HEK293 (cell line): Measurements from ENCODE around the gene SERPINA12.

Source experiments
- CTCF ChIA-PET: fragments of 350-600 bp; formaldehyde crosslinking; extraction: SDS; loops from one replicate; lab custom pipeline; 2021; ENCODE audit warnings: antibody characterized with exemption; lab: Yijun Ruan, JAX
- POLR2A ChIA-PET: fragments of 300-600 bp; formaldehyde crosslinking; extraction: SDS; loops from one replicate; lab custom pipeline; 2020; ENCODE audit warnings: antibody characterized with exemption, inconsistent platforms; lab: Yijun Ruan, JAX
- H3K27ac ChIP-seq: fragments of 200-500 bp; sonication (Bioruptor generic); 2 replicates; pipeline ENCODE4 v1.5.1; 2014; ENCODE audit warnings: low read depth, low read length, control low read depth, inconsistent platforms; ENCODE audit errors: extremely low read depth
- H3K36me3 ChIP-seq, 2 experiments: fragments of 200-500 bp in 1 of 2; sonication (Bioruptor generic) in 1 of 2; 1 replicate in 1 of 2; 2 replicates in 1 of 2; pipeline ENCODE4 v1.5.1; 2014 to 2017; ENCODE audit warnings: inconsistent platforms in 2 of 2, low read length in 2 of 2; ENCODE audit not compliant: control insufficient read depth in 2 of 2, insufficient read depth in 1 of 2
- H3K4me1 ChIP-seq: fragments of 200-500 bp; sonication (Bioruptor generic); 2 replicates; pipeline ENCODE4 v1.5.1; 2014; ENCODE audit warnings: mild to moderate bottlenecking, low read length, inconsistent platforms; ENCODE audit not compliant: control insufficient read depth, insufficient read depth
- H3K4me3 ChIP-seq: 2 replicates; pipeline ENCODE4 v1.5.1; 2011; ENCODE audit warnings: low read depth, mild to moderate bottlenecking, control low read depth, low read length, moderate library complexity
- H3K9me3 ChIP-seq: fragments of 200-500 bp; sonication (Bioruptor generic); 2 replicates; pipeline ENCODE4 v1.5.1; 2014; ENCODE audit warnings: low read depth, low read length, inconsistent platforms; ENCODE audit not compliant: control insufficient read depth, insufficient read depth
- KLF17 ChIP-seq: fragments of 450-650 bp; formaldehyde crosslinking; IDR thresholded peaks from 2 replicates; pipeline ENCODE4 v1.5.1; 2016; ENCODE audit warnings: missing biosample characterization, missing genetic modification characterization
- MZF1 ChIP-seq: fragments of 450-650 bp; formaldehyde crosslinking; IDR thresholded peaks from 2 replicates; pipeline ENCODE4 v1.5.1; 2017; ENCODE audit warnings: missing biosample characterization, missing genetic modification characterization, borderline replicate concordance
- REST ChIP-seq: fragments of 450-650 bp; formaldehyde crosslinking; IDR thresholded peaks from 2 replicates; pipeline ENCODE4 v1.5.1; 2016; ENCODE audit warnings: missing biosample characterization, missing genetic modification characterization
- SETDB1 ChIP-seq: IDR thresholded peaks from one replicate; pipeline ENCODE4 v1.6.1; 2017; ENCODE audit warnings: mild to moderate bottlenecking, low read length, moderate library complexity, mixed read lengths; ENCODE audit not compliant: insufficient read length
- SP2 ChIP-seq: fragments of 450-650 bp; formaldehyde crosslinking; IDR thresholded peaks from 2 replicates; pipeline ENCODE4 v1.5.1; 2016; ENCODE audit warnings: missing biosample characterization, missing genetic modification characterization
- SP7 ChIP-seq: fragments of 450-650 bp; formaldehyde crosslinking; IDR thresholded peaks from 2 replicates; pipeline ENCODE4 v1.5.1; 2016; ENCODE audit warnings: missing biosample characterization, missing genetic modification characterization
- ZBTB1 ChIP-seq: fragments of 450-650 bp; formaldehyde crosslinking; IDR thresholded peaks from 2 replicates; pipeline ENCODE4 v1.5.1; 2016; ENCODE audit warnings: missing biosample characterization, missing genetic modification characterization
- ZFP37 ChIP-seq: fragments of 450-650 bp; formaldehyde crosslinking; IDR thresholded peaks from 2 replicates; pipeline ENCODE4 v1.5.1; 2016; ENCODE audit warnings: missing biosample characterization, missing genetic modification characterization
- ZNF155 ChIP-seq: fragments of 450-650 bp; formaldehyde crosslinking; IDR thresholded peaks from 2 replicates; pipeline ENCODE4 v1.5.1; 2016; ENCODE audit warnings: missing biosample characterization, missing genetic modification characterization
- ZNF174 ChIP-seq: fragments of 450-650 bp; formaldehyde crosslinking; IDR thresholded peaks from 2 replicates; pipeline ENCODE4 v1.5.0; 2017; ENCODE audit warnings: missing biosample characterization, mild to moderate bottlenecking, missing genetic modification characterization
- ZNF221 ChIP-seq: fragments of 450-650 bp; formaldehyde crosslinking; IDR thresholded peaks from 2 replicates; pipeline ENCODE4 v1.5.1; 2017; ENCODE audit warnings: missing biosample characterization, missing genetic modification characterization, borderline replicate concordance
- ZNF311 ChIP-seq: fragments of 450-650 bp; formaldehyde crosslinking; IDR thresholded peaks from 2 replicates; pipeline ENCODE4 v1.5.1; 2017; ENCODE audit warnings: missing biosample characterization, missing genetic modification characterization, borderline replicate concordance
- ZNF37A ChIP-seq: fragments of 450-650 bp; IDR thresholded peaks from 2 replicates; pipeline ENCODE4 v1.5.1; 2018; ENCODE audit warnings: missing biosample characterization, missing genetic modification characterization
- ZNF391 ChIP-seq: fragments of 450-650 bp; formaldehyde crosslinking; IDR thresholded peaks from 2 replicates; pipeline ENCODE4 v1.5.1; 2016; ENCODE audit warnings: low read depth, missing biosample characterization, missing genetic modification characterization, borderline replicate concordance
- ZNF433 ChIP-seq: fragments of 450-650 bp; formaldehyde crosslinking; IDR thresholded peaks from 2 replicates; pipeline ENCODE4 v1.5.1; 2016; ENCODE audit warnings: missing biosample characterization, missing genetic modification characterization, low read depth
- ZNF48 ChIP-seq: fragments of 450-650 bp; formaldehyde crosslinking; IDR thresholded peaks from 2 replicates; pipeline ENCODE4 v1.5.1; 2016; ENCODE audit warnings: missing biosample characterization, missing genetic modification characterization
- ZNF560 ChIP-seq: fragments of 450-650 bp; formaldehyde crosslinking; IDR thresholded peaks from 2 replicates; pipeline ENCODE4 v1.5.1; 2017; ENCODE audit warnings: missing biosample characterization, missing genetic modification characterization, borderline replicate concordance
- ZNF561 ChIP-seq: fragments of 450-650 bp; IDR thresholded peaks from 2 replicates; pipeline ENCODE4 v1.5.1; 2018; ENCODE audit warnings: missing biosample characterization, missing genetic modification characterization, borderline replicate concordance
- ZNF785 ChIP-seq: fragments of 450-650 bp; formaldehyde crosslinking; IDR thresholded peaks from 2 replicates; pipeline ENCODE4 v1.5.1; 2016; ENCODE audit warnings: missing biosample characterization, missing genetic modification characterization
- ZNF791 ChIP-seq: fragments of 450-650 bp; formaldehyde crosslinking; IDR thresholded peaks from 2 replicates; pipeline ENCODE4 v1.5.1; 2016; ENCODE audit warnings: missing biosample characterization, missing genetic modification characterization
- ZNF843 ChIP-seq: fragments of 450-650 bp; formaldehyde crosslinking; IDR thresholded peaks from 2 replicates; pipeline ENCODE4 v1.5.1; 2016; ENCODE audit warnings: missing biosample characterization, missing genetic modification characterization
- ZSCAN18 ChIP-seq: fragments of 450-650 bp; formaldehyde crosslinking; IDR thresholded peaks from 2 replicates; pipeline ENCODE4 v1.5.1; 2016; ENCODE audit warnings: missing biosample characterization, missing genetic modification characterization
- ZSCAN23 ChIP-seq: fragments of 450-650 bp; formaldehyde crosslinking; IDR thresholded peaks from 2 replicates; pipeline ENCODE4 v1.5.1; 2016; ENCODE audit warnings: missing biosample characterization, missing genetic modification characterization
- TF ChIP-seq, protein P1 (sequence below): fragments of 450-650 bp; formaldehyde crosslinking; IDR thresholded peaks from 2 replicates; pipeline ENCODE4 v1.5.1; 2016; ENCODE audit warnings: missing biosample characterization, missing genetic modification characterization
- TF ChIP-seq, protein P2 (sequence below): fragments of 450-650 bp; formaldehyde crosslinking; IDR thresholded peaks from 2 replicates; pipeline ENCODE4 v1.5.1; 2017; ENCODE audit warnings: missing biosample characterization, missing genetic modification characterization
- TF ChIP-seq, protein P3 (sequence below): fragments of 450-650 bp; formaldehyde crosslinking; IDR thresholded peaks from 2 replicates; pipeline ENCODE4 v1.5.1; 2016; ENCODE audit warnings: missing biosample characterization, missing genetic modification characterization

SERPINA12 gene

DNA sequence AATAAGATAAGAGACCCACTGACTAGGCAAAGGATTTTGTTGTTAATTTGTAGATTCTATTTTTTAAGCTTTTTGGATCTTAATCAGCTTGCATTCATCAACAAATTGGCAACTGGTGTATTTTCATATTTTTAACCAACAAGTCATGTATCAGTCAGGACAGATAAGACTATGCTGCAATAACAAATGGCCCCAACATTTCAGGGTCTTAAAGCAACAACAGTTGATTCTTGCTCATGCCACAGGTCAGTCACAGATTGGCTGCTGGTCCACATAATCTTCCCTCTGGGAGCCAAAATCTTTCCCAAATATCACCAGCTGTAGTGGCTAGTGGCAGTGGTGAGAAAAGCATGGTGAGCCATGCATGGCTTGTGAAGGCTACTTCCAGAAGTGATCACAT lies 21.9 kb upstream of the SERPINA12 start:
- POLR2A ChIA-PET, result no interaction called here
- Histone ChIP-seq H3K9me3 (no peaks in the 10 kb centered on the region), H3K4me3 (no peak overlapping the region), H3K27ac (no peak overlapping the region), H3K36me3 (no peaks in the 10 kb centered on the region), H3K4me1 (no peaks in the 10 kb centered on the region)
- CTCF ChIA-PET, result interaction anchor here (3.2 kb wide), 1 partner anchor 18 kb away, joined by 17 read pairs; no protein-coding TSS in a partner anchor
- no peak for TF ChIP-seq ZSCAN23 (tag by site-specific recombination)
- no peak for TF ChIP-seq ZNF843 (tag by site-specific recombination)
- no peak for TF ChIP-seq KLF17
- no peak for TF ChIP-seq MZF1 (tag by site-specific recombination)
- no peak for TF ChIP-seq ZNF37A (tag by site-specific recombination)
- TF ChIP-seq, protein P1, sequence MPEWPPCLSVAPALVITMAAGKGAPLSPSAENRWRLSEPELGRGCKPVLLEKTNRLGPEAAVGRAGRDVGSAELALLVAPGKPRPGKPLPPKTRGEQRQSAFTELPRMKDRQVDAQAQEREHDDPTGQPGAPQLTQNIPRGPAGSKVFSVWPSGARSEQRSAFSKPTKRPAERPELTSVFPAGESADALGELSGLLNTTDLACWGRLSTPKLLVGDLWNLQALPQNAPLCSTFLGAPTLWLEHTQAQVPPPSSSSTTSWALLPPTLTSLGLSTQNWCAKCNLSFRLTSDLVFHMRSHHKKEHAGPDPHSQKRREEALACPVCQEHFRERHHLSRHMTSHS, result no peak
- no peak for TF ChIP-seq ZNF560 (tag by site-specific recombination)
- TF ChIP-seq ZNF785 (tag by site-specific recombination), result no peak
- no peak for TF ChIP-seq SP2 (tag by site-specific recombination)
- no peak for TF ChIP-seq SP7 (tag by site-specific recombination)
- TF ChIP-seq SETDB1, result no peak
- no peak for TF ChIP-seq ZNF391 (tag by site-specific recombination)
- no peak for TF ChIP-seq ZNF155
- TF ChIP-seq ZNF221 (tag by site-specific recombination), result no peak
- TF ChIP-seq ZNF174 (tag by site-specific recombination), result no peak
- TF ChIP-seq, protein P2, sequence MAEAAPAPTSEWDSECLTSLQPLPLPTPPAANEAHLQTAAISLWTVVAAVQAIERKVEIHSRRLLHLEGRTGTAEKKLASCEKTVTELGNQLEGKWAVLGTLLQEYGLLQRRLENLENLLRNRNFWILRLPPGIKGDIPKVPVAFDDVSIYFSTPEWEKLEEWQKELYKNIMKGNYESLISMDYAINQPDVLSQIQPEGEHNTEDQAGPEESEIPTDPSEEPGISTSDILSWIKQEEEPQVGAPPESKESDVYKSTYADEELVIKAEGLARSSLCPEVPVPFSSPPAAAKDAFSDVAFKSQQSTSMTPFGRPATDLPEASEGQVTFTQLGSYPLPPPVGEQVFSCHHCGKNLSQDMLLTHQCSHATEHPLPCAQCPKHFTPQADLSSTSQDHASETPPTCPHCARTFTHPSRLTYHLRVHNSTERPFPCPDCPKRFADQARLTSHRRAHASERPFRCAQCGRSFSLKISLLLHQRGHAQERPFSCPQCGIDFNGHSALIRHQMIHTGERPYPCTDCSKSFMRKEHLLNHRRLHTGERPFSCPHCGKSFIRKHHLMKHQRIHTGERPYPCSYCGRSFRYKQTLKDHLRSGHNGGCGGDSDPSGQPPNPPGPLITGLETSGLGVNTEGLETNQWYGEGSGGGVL (tag by site-specific recombination), result no peak
- TF ChIP-seq ZBTB1 (tag by site-specific recombination), result no peak
- TF ChIP-seq ZNF433, result no peak
- no peak for TF ChIP-seq ZNF48

- ChIA-PET CTCF (interaction anchor here (1.5 kb wide), 1 partner anchor 38 kb away, joined by 6 read pairs; no protein-coding TSS in a partner anchor), POLR2A (no interaction called here)
- Histone ChIP-seq H3K36me3 (no peaks in the 10 kb centered on the region; a peak in 1 of 3 replicates), H3K27ac (no peak overlapping the region), H3K9me3 (no peaks in the 10 kb centered on the region), H3K4me3 (no peak overlapping the region), H3K4me1 (no peaks in the 10 kb centered on the region)
- no peak for TF ChIP-seq ZNF561 (tag by site-specific recombination)
- no peak for TF ChIP-seq ZNF791 (tag by site-specific recombination)
- TF ChIP-seq, protein P3, sequence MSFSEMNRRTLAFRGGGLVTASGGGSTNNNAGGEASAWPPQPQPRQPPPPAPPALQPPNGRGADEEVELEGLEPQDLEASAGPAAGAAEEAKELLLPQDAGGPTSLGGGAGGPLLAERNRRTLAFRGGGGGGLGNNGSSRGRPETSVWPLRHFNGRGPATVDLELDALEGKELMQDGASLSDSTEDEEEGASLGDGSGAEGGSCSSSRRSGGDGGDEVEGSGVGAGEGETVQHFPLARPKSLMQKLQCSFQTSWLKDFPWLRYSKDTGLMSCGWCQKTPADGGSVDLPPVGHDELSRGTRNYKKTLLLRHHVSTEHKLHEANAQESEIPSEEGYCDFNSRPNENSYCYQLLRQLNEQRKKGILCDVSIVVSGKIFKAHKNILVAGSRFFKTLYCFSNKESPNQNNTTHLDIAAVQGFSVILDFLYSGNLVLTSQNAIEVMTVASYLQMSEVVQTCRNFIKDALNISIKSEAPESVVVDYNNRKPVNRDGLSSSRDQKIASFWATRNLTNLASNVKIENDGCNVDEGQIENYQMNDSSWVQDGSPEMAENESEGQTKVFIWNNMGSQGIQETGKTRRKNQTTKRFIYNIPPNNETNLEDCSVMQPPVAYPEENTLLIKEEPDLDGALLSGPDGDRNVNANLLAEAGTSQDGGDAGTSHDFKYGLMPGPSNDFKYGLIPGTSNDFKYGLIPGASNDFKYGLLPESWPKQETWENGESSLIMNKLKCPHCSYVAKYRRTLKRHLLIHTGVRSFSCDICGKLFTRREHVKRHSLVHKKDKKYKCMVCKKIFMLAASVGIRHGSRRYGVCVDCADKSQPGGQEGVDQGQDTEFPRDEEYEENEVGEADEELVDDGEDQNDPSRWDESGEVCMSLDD (tag by site-specific recombination), result no peak
- TF ChIP-seq REST (tag by site-specific recombination), result no peak
- no peak for TF ChIP-seq ZNF311
- no peak for TF ChIP-seq ZFP37 (tag by site-specific recombination)
- no peak for TF ChIP-seq ZSCAN18
These were observed 14.8 kb upstream of the SERPINA12 start for GRCh38 chr14:94524093-94524492.
